ENCODE measurements around the gene ITIH6. TPM values are rescaled to one million over a fixed set of nuclear protein-coding genes. Genes with fewer than 3 reads are reported as not detected.
"Not testable (repeated sequence)": the region's sequence is repeated elsewhere in the genome, so short reads cannot be mapped to it uniquely, and the experiment has no call there.

ITIH6 gene, protein sequence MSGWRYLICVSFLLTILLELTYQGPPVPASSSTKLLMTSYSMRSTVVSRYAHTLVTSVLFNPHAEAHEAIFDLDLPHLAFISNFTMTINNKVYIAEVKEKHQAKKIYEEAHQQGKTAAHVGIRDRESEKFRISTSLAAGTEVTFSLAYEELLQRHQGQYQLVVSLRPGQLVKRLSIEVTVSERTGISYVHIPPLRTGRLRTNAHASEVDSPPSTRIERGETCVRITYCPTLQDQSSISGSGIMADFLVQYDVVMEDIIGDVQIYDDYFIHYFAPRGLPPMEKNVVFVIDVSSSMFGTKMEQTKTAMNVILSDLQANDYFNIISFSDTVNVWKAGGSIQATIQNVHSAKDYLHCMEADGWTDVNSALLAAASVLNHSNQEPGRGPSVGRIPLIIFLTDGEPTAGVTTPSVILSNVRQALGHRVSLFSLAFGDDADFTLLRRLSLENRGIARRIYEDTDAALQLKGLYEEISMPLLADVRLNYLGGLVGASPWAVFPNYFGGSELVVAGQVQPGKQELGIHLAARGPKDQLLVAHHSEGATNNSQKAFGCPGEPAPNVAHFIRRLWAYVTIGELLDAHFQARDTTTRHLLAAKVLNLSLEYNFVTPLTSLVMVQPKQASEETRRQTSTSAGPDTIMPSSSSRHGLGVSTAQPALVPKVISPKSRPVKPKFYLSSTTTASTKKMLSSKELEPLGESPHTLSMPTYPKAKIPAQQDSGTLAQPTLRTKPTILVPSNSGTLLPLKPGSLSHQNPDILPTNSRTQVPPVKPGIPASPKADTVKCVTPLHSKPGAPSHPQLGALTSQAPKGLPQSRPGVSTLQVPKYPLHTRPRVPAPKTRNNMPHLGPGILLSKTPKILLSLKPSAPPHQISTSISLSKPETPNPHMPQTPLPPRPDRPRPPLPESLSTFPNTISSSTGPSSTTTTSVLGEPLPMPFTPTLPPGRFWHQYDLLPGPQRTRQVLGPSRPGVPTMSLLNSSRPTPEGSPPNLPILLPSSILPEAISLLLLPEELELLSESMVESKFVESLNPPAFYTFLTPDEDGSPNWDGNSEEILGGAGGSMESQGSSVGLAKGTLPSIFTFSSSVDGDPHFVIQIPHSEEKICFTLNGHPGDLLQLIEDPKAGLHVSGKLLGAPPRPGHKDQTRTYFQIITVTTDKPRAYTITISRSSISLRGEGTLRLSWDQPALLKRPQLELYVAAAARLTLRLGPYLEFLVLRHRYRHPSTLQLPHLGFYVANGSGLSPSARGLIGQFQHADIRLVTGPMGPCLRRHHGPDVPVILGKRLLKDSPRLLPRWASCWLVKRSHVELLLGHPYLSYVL
- not detected in 2 replicates for total RNA-seq (2014; rRNA removed; shearing (Covaris generic))

DNA sequence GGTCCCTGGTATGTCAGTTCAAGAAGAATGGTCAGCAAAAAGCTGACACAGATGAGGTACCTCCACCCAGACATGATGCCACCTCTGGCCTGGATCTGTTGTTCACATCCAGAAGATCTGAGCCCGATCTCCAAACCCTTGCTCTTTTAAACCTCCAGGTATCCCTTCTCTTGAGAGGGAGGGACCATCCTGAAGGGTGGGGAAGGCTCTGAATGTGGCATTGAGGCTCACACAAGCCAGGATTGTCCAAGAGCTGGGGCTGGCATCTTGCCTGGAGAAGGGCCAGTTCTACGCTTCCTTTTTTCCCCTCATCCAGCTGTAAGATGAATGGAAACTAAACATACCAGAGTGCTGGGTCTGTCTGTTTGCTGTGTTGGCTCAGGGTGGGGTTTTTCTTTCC is at the start of gene ITIH6:
ITIH6 (minus strand) TSS at position 119 of the 400 bp plus-strand sequence; CDS start at position 74, 45 bp downstream.
- DNase-seq (ENCODE audit: low spot score) = no peak
- in situ Hi-C loops (cut with HindIII; ENCODE audit: low sequenced_read_pairs) = no loop called here

DNA sequence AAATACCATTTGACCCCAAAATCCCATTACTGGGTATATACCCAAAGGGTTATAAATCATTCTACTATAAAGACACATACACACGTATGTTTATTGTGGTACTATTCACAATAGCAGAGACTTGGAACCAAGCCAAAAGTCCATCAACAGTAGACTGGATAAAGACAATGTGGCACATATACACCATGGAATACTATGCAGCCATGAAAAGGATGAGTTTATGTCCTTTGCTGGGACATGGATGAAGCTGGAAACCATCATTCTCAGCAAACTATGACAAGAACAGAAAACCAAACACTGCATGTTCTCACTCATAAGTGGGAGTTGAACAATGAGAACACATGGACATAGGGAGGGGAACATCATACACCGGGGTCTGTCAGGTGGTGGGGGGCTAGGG is 49.6 kb upstream of the ITIH6 start:
- DNase-seq (ENCODE audit: low spot score); in situ Hi-C loops (cut with HindIII; ENCODE audit: low sequenced_read_pairs): not testable (repeated sequence)

DNA sequence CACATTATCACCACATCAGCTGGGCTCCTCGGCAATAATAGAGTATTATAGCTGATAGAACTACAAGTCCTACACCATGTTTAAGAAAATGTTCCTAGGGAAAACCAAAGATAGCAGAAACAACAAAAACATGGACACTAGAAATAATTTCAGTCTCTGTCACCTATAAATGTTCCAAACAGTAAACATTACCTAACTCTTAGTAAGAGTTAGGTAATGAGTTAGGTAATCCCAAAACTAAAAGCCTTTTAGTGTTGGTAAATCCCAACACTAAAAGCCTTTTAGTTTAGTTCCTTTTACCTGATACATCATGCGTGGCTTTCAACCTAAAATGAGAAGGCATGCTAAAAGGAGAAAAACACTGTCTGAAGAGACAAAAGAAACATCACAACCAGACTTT is 45.0 kb upstream of the ITIH6 start:
- DNase-seq (ENCODE audit: low spot score) = no peak
- in situ Hi-C loops (cut with HindIII; ENCODE audit: low sequenced_read_pairs) = no loop called here

DNA sequence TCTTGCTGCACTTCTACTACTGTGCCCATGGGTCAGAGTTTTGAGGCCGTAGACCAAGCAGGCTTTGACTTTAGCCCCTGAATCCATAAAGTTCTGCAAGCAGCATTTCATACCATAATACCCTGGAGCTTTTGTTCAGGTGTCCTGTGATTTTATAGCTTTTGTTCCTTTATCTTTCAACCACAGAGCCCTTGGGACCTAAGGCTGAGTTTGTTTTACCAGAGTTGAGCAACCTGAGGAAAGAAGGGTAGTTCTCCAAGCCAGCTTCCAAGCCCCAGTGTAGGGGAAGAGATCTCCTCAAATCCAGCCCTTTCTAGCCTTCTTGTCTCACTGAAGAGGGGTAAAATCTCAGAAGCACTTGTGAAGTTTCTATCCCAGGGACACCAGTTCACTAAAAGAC is 44.6 kb upstream of the ITIH6 start:
- in situ Hi-C loops (cut with HindIII; ENCODE audit: low sequenced_read_pairs) = no loop called here
- DNase-seq (ENCODE audit: low spot score) = no peak

DNA sequence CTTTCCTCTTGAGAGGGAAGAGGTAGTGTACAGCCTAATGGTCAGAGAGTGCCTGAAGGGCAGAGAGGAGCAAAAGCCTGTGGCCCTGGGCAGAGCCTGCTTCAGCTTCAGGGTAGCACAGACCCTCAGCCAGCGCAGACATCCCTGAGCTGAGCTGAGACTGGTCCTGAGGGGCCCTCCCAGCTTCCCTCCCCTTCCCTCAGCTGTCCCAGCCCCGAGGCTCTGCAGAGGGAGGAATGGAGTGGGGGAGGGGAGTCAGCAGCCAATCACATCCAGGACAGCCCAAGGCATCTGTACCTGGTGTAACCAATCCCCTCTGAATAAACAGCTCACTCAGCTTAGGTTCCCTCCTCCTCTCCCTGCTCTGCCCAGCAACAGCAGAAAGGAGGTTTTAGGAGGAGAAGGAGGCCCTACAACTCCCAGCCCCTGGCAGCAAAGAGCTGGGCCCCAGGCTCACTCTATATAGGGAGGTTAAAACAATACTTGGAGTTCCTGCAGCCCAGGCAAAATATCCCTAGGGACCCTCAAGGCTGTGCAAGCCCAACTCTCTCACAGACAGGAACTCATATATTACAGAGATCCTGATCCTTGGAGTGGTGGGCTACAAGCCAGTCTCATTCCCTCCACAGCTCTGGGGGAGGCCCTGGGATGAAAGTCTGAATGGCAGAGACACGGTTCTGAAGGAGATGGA is 43.3 kb upstream of the ITIH6 start:
- DNase-seq (ENCODE audit: low spot score); in situ Hi-C loops (cut with HindIII; ENCODE audit: low sequenced_read_pairs): not testable (repeated sequence)

DNA sequence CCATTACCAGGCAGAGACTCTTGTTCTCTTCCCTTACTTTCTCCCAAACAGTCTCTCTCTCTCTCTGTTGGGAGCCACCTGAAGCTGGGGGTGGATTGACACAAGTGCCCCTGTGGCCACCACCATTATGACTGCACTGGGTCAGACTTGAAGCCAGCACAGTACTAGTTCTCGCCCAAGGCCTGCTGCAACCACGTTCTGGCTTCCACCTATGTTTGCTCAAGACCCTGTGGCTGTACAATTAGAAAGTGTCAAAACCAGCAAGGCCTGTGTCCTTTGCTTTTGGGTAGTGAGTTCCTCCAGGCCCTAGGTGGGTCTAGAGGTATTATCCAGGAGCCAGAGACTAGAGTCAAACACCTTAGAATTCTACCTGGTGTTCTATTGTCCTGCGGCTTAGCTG is 40.5 kb upstream of the ITIH6 start:
- DNase-seq (ENCODE audit: low spot score) = no peak
- in situ Hi-C loops (cut with HindIII; ENCODE audit: low sequenced_read_pairs) = no loop called here

DNA sequence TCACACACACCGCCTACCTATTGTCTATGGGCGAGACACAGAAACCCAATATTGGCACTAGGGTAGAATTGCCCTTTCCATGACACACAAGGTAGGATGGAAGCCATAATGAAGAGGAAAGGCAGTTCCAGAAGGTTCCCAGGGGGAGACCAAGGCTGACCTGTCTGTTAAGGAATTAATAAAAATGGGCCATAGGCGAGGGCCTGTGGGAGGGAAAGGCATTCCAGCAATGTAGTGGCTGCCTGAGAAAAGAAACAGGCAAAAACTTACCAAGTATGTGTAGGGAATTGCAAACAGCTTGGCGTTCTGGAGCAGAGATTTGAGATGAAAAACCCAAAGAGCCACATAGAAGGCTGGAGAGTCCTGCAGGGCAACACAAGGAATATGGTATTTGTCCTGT is 28.5 kb upstream of the ITIH6 start:
- in situ Hi-C loops (cut with HindIII; ENCODE audit: low sequenced_read_pairs) = no loop called here
- no peak for DNase-seq (ENCODE audit: low spot score)

DNA sequence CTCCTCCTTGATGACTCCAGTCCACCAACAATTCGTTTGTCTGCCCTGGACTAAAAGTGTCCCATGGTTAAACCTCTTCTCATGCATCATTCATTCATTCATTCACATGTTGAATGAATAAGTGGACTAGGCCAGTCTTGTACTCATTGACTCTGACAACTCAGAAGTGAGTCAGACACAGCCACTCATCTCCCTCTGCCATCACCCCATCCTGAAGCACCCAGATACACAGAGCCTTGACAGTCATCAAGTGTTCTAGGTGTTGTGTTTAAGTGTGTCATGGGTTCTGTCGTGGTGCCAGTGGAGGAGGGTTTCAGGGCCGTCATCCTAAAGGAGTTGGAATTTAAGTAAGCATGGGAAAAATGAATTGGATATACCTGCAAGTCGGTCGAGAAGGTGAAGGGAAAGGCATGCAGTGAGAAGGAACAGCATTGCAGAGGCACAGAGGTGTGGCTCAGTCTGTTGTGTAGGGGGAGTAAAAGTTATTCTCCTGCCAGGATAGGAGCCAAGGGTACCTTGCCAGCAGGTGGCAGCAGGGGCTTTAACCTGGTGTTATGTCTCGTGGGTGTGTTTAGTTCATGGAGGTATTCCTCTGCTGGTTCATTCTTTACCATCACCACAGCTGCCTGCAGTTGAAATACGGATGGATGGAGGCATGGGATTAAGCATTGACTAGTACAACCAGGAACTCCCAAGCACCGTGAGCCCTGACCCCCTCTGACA is 27.8 kb upstream of the ITIH6 start:
- no peak for DNase-seq (ENCODE audit: low spot score)
- in situ Hi-C loops (cut with HindIII; ENCODE audit: low sequenced_read_pairs) = no loop called here

DNA sequence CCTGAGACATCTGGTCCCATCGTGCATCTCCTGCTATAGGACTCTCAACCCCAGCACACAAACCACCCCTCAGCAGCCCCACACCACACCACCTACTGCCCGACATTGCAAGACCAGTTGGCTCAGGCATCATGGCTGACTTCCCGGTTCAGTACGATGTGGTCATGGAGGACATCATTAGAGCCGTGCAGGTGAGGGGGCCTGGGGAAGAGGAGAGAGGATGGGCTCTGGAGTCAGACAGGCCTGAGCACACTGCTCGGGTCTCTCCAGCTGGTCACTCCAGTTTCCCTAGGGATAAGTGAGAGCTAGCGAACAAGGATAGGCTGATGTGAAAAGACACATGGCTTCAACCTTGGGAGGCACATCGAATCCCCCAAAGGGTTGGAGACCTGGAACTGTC is 26.7 kb upstream of the ITIH6 start:
- no peak for DNase-seq (ENCODE audit: low spot score)
- in situ Hi-C loops (cut with HindIII; ENCODE audit: low sequenced_read_pairs) = no loop called here

DNA sequence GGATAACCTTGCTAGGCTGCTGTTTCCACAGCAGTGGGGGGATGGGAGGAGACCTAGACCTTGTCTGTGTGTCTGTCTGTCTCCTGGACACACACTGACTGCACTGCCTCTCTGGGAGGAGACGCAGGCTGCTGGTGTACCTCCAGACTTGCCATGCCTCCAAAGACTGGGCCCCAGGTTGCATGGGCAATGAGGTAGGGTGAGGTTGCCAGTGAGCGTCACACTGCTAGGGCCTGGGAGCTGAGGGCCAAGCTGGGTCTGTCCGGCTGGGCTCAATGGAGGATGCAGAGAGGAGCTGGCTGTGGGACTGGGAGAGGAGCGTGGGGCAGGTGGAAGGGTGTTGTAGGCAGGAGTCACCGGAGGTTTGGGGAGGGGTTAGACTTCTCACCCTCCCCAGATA is 26.1 kb upstream of the ITIH6 start:
- DNase-seq (ENCODE audit: low spot score) = no peak
- in situ Hi-C loops (cut with HindIII; ENCODE audit: low sequenced_read_pairs) = no loop called here

DNA sequence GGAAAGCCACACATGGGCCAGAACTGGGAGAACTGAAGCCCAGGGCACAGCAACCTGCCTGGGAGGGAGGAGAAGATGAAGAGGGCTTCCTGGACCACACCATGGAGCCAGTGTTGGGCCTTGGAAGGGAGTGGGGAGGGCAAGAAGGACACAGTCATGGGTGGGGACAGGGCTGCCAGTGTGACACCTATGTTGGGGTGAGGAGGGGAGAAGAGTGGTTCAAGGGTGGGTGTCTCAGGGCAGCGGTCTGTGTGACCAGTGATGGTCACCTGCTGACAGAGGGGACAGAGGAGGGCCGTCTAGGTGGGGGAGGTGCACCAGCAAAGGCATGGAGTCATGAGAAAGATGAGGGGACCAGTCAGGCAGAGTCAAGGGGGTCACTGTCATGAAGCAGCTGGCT is 23.3 kb upstream of the ITIH6 start:
- DNase-seq (ENCODE audit: low spot score) = no peak
- in situ Hi-C loops (cut with HindIII; ENCODE audit: low sequenced_read_pairs) = no loop called here

DNA sequence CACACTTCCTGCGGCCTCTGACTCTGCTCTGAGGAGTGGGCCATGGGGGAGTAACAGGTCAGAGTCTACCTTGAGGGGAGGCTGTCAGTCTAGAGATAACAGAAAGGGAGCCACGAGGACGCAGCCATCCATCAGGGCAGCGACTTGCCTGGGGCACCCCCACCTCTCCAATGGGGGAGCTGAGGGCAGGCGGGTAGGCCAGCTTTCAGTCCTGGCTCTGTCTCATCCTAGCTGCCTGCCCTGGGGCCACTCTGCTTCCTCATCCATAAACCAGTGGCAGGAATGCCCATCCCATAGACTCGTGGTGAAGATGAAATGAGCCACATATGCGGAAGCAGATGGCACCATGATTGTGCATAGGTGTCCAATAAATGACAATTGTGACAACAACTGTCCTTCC is 22.7 kb upstream of the ITIH6 start:
- in situ Hi-C loops (cut with HindIII; ENCODE audit: low sequenced_read_pairs) = no loop called here

DNA sequence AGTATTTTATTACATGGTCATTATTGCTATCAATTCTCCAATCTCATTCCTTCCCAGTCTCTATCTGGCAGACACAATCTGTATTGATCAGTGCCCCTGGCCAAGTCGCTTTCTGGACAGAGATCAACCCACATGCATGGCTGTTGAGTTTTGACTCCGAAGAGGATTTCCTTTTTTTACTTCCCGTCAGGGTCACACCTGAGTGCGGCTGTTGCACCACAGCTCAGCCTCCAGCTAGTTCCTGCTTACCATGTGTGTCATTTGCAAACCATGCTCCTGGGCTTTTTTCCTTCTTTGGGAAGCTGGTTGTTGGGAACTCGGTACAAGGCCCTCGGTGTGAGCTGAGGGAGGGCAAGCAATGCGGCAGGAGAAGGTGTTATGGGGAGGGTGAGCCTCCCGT is 21.1 kb upstream of the ITIH6 start:
- DNase-seq (ENCODE audit: low spot score) = no peak
- in situ Hi-C loops (cut with HindIII; ENCODE audit: low sequenced_read_pairs) = no loop called here

More for the DNA sequence above, 22.7 kb upstream of the ITIH6 start:
- DNase-seq (ENCODE audit: low spot score) = no peak

DNA sequence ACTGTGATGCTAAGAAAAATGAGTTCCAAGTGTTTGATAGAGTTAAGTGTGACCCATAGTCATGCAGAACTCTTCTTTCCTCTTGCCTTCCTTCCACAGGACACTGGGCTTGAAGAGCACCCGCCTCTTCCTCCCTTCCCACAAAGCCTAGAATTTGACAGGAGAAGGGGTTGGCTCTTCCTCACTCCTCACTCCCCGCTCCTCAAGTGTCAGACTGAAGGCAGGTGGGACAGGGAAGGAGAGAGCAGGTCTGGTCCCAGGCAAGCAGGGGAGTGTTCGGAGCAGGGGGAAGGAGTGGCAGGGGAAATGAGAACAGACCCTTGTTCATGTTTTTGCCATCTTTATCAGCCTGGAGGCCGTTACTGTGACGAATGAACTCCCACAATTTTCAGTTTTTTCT is 20.2 kb upstream of the ITIH6 start:
- DNase-seq (ENCODE audit: low spot score) = no peak
- in situ Hi-C loops (cut with HindIII; ENCODE audit: low sequenced_read_pairs) = no loop called here

DNA sequence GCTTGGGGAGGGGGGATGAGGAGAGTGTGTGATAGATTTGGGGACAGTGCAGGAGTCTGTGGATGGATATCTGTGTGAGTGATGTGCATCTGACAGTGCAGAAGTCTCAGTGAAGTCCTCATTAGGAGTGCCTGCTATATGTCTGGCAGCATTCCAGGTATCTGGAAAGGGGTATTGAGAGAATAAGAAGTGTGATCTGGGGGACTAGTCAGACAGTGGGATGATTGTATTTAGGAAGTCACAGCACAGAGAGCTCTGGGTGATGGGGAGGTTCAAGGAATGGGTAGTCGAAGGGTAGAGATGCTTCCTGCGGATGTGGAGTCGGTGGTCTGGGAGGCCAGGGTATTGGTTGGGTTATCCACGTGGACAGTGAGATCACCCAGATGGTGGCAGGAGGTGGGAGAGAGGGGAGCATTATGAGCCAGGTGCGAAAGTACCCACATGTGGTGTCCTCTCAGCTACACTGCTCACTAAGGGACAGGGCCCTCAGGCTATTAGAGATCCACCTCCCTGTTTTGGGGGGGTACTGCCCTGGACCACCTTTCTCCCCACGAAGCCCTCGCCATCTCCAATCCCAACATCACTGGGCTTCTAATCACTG is 19.3 kb upstream of the ITIH6 start:
- in situ Hi-C loops (cut with HindIII; ENCODE audit: low sequenced_read_pairs) = no loop called here
- DNase-seq (ENCODE audit: low spot score) = no peak

DNA sequence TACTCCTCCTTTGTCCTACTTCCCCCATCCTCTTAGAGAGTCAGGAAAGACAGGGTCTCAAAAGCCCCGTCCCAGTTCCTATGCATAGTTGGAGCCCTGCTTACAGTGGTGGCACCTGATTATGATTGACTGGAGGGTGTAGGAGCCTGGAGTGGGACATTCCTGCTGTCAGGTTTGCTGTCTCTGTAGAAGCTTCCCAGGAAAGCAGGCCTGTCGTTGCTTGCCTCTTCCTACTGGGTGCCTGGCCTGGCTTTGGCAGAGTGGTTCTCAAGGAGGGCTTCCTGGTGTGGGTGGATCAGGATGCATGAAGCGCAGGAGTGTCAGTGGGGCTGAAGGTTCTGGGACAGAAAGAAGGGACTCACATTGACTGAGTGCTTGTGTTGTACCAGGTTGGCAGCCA is 14.3 kb upstream of the ITIH6 start:
- in situ Hi-C loops (cut with HindIII; ENCODE audit: low sequenced_read_pairs) = no loop called here
- no peak for DNase-seq (ENCODE audit: low spot score)

DNA sequence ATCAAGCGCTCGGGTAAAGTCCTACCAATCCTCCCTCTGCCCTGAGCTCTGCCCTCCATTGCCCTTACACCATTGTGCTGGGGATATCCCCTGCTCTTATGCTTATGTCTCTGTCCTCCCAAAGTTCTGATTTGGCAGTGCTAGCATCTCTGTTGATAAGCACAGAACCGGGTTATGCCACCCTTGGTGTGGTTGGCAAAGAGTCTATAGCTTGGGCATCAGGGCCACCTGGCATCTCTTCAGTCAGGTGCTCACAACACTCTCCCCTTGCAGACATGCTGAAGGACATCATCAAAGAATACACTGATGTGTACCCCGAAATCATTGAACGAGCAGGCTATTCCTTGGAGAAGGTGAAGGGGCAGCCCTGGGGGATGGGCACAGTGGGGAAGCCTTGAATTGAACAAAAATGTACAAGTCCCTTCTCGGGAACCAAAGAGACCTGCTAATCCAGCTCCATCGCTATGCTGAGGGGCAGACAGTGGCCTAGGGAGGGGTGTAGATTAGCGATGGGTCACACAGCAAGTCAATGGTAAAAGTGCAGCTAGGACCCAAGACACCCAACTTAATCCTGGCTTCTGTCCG is 13.3 kb upstream of the ITIH6 start:
- peak; percentile 63 for DNase-seq (ENCODE audit: low spot score)
- in situ Hi-C loops (cut with HindIII; ENCODE audit: low sequenced_read_pairs) = no loop called here

DNA sequence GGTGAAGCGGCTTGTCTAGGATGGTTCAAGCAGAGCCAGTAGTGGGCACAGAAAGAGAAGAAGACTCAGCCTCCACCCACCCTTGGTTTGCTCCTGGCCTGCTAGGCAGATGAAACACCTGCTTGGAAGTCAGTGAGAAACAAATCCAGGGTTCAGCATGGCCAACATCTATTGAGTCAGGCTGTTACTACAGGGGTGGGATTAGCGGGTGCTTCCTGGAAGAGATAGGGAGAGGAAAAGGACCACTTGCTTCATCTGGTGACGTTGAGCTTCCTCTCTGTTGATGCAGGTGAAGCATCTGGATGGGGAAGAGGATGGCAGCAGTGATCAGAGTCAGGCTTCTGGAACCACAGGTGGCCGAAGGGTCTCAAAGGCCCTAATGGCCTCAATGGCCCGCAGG is 12.5 kb upstream of the ITIH6 start:
- in situ Hi-C loops (cut with HindIII; ENCODE audit: low sequenced_read_pairs) = no loop called here

More for the DNA sequence above, 12.5 kb upstream of the ITIH6 start:
- no peak for DNase-seq (ENCODE audit: low spot score)
